SU-DHL-6 (cell line): ENCODE measurements around the gene ATF7.
"Not testable (repeated sequence)": the region's sequence is repeated elsewhere in the genome, so short reads cannot be mapped to it uniquely, and the experiment has no call there.

Source experiments
- H2AFZ ChIP-seq: fragments of 200-600 bp; sonication (generic); 2 replicates; pipeline ENCODE4 v1.6.1; 2014; ENCODE audit warnings: low read depth, mild to moderate bottlenecking, moderate library complexity, mixed read lengths, antibody characterized with exemption, low read length; ENCODE audit not compliant: severe bottlenecking
- H3F3A ChIP-seq: fragments of 200-600 bp; shearing (Covaris generic); 2 replicates; pipeline ENCODE4 v1.6.0; 2016; ENCODE audit warnings: antibody characterized with exemption, mild to moderate bottlenecking; ENCODE audit not compliant: insufficient read depth
- H3K27ac ChIP-seq: fragments of 200-600 bp; sonication (generic); 2 replicates; pipeline ENCODE4 v1.5.1; 2016; ENCODE audit warnings: low read depth, mild to moderate bottlenecking, low read length, moderate library complexity, mixed read lengths
- H3K27me3 ChIP-seq: fragments of 200-600 bp; sonication (generic), shearing (Covaris generic); 2 replicates; pipeline ENCODE4 v1.6.0; 2014; ENCODE audit warnings: mild to moderate bottlenecking, low read length
- H3K36me3 ChIP-seq: fragments of 200-600 bp; sonication (generic); 2 replicates; pipeline ENCODE4 v1.6.1; 2014; ENCODE audit warnings: mild to moderate bottlenecking, low read length, mixed read lengths
- H3K4me2 ChIP-seq: fragments of 300-600, 200-600 bp; shearing (Covaris generic), sonication (generic); 2 replicates; pipeline ENCODE4 v1.6.0; 2014; ENCODE audit warnings: low read length, low read depth, mild to moderate bottlenecking; ENCODE audit not compliant: poor library complexity, severe bottlenecking
- H3K4me3 ChIP-seq: fragments of 200-600 bp; sonication (generic); 2 replicates; pipeline ENCODE4 v1.5.1; 2014; ENCODE audit warnings: antibody characterized with exemption, low read length, mild to moderate bottlenecking, mixed read lengths; ENCODE audit not compliant: insufficient read depth, poor library complexity, severe bottlenecking
- H3K79me2 ChIP-seq: fragments of 200-600 bp; sonication (generic); 2 replicates; pipeline ENCODE4 v1.6.1; 2014; ENCODE audit warnings: mild to moderate bottlenecking, low read length, moderate library complexity; ENCODE audit not compliant: insufficient read depth
- H3K9ac ChIP-seq: fragments of 200-600 bp; sonication (generic); 2 replicates; pipeline ENCODE4 v1.7.0; 2014; ENCODE audit warnings: mild to moderate bottlenecking, low read length
- H3K9me2 ChIP-seq: fragments of 200-600 bp; sonication (generic); replicated peaks from 2 replicates; pipeline ENCODE4 v1.6.1; 2014; ENCODE audit warnings: low read length; ENCODE audit not compliant: insufficient read depth
- H3K9me3 ChIP-seq: fragments of 200-600 bp; sonication (generic); 2 replicates; pipeline ENCODE4 v1.6.1; 2014; ENCODE audit warnings: low read length, mixed read lengths; ENCODE audit not compliant: insufficient read depth
- H4K20me1 ChIP-seq: fragments of 200-600 bp; sonication (generic); 2 replicates; pipeline ENCODE4 v1.6.1; 2014; ENCODE audit warnings: low read depth, mild to moderate bottlenecking, antibody characterized with exemption, low read length, moderate library complexity, mixed read lengths
- CTCF ChIP-seq: fragments of 200-600 bp; sonication (generic); IDR thresholded peaks from one replicate; pipeline ENCODE4 v1.5.1; 2017; ENCODE audit warnings: antibody characterized with exemption, mild to moderate bottlenecking, low read length, moderate library complexity; ENCODE audit not compliant: insufficient read depth, poor library complexity, severe bottlenecking
- EZH2phosphoT487 ChIP-seq: fragments of 200-600 bp; sonication (generic), shearing (Covaris generic); conservative IDR thresholded peaks from 2 replicates; pipeline ENCODE4 v1.6.1; 2018; ENCODE audit warnings: mild to moderate bottlenecking, antibody characterized with exemption, low read length, moderate library complexity, mixed read lengths

ATF7 gene

GRCh38 chr12:53601296-53601847, 24.8 kb downstream of the ATF7 start:
- H3K36me3 ChIP-seq: no peaks in the 10 kb centered on the region; the same call in 1 of the 2 replicates
- H2AFZ ChIP-seq: no peak overlapping the region
- H3K9me3 ChIP-seq: no peaks in the 10 kb centered on the region
- H4K20me1 ChIP-seq: no peaks in the 10 kb centered on the region
- no peak overlapping the region for H3K4me2 ChIP-seq
- no peak overlapping the region for H3K9ac ChIP-seq
- H3K4me3 ChIP-seq: no peak overlapping the region
- H3K27me3 ChIP-seq: no peaks in the 10 kb centered on the region
- peaks cover 26% of the 10 kb centered on the region; the same call in 1 of the 2 replicates for H3F3A ChIP-seq
- H3K79me2 ChIP-seq: peaks cover 15% of the 10 kb centered on the region
- TF ChIP-seq CTCF (no peak), EZH2phosphoT487 (no peak)
- no peaks in the 10 kb centered on the region for H3K9me2 ChIP-seq
- H3K27ac ChIP-seq: no peak overlapping the region

- H3K27me3 ChIP-seq: no peaks in the 10 kb centered on the region
- H3K36me3 ChIP-seq: no peaks in the 10 kb centered on the region; the same call in 1 of the 2 replicates
- H3K4me2 ChIP-seq: no peak overlapping the region
- no peaks in the 10 kb centered on the region for H3K9me3 ChIP-seq
- H4K20me1 ChIP-seq: no peaks in the 10 kb centered on the region
- H3F3A ChIP-seq: peaks cover 22% of the 10 kb centered on the region; the same call in 1 of the 2 replicates
- no peak overlapping the region for H3K9ac ChIP-seq
- H3K4me3 ChIP-seq: no peak overlapping the region
- H3K9me2 ChIP-seq: no peaks in the 10 kb centered on the region
- H3K79me2 ChIP-seq: peaks cover 15% of the 10 kb centered on the region
- TF ChIP-seq EZH2phosphoT487 (no peak), CTCF (no peak)
- H2AFZ ChIP-seq: no peak overlapping the region
- no peak overlapping the region for H3K27ac ChIP-seq
Measured at GRCh38 chr12:53600490-53601295, 25.5 kb downstream of the ATF7 start.

DNA sequence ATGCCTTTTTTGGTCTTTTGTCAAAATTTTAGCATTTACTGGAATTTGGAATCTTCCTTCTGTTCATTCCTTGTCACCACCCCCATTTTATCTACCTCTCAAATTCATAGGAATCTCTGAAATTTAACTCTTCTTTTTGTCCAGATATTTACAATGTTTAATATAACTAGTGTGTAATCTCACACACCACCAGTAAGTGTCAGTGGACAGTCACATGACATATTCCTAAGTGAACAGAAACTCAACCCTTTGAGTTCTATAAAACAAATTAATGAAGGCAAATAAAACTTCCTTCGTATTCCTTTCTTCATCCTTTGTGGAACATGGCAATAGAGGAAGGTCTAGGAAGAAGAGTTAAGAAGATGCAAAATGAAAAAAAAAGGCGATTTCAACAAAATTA, 26.6 kb downstream of the ATF7 start:
- Histone ChIP-seq H3K79me2 (peaks cover 12% of the 10 kb centered on the region), H3K9ac (no peak overlapping the region), H3K4me3 (no peak overlapping the region), H3K27ac (no peak overlapping the region), H3K27me3 (no peaks in the 10 kb centered on the region), H3K9me2 (no peaks in the 10 kb centered on the region), H3K9me3 (no peaks in the 10 kb centered on the region), H4K20me1 (no peaks in the 10 kb centered on the region), H2AFZ (no peak overlapping the region), H3K4me2 (no peak overlapping the region), H3F3A (peaks cover 17% of the 10 kb centered on the region; the same call in 1 of the 2 replicates), H3K36me3 (no peaks in the 10 kb centered on the region; the same call in 1 of the 2 replicates)
- TF ChIP-seq CTCF (peak; percentile 19), EZH2phosphoT487 (no peak)

DNA sequence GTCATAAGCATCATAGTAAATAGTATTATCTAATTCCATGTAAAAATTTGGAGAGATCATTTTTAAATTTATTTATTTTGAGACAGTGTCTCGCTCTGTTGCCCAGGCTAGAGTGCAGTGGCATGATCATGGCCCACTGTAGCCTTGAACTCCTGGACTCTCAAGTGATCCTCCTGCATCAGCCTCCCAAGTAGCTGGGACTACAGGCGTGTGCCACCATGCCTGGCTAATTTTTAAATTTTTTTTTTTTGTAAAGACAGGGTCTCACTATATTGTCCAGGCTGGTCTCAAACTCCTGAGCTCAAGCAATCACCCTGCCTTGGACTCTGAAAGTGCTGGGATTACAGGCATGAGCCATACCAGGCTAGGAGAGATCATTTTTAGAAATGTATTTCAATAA, 27.2 kb downstream of the ATF7 start:
- not testable (repeated sequence) for H3K9ac ChIP-seq, H3K4me2 ChIP-seq, H3K9me2 ChIP-seq, H3K79me2 ChIP-seq, H3K4me3 ChIP-seq, H3K27me3 ChIP-seq, H2AFZ ChIP-seq, H4K20me1 ChIP-seq, H3K9me3 ChIP-seq, H3K36me3 ChIP-seq, H3K27ac ChIP-seq
- peaks cover 12% of the 10 kb centered on the region; the same call in 1 of the 2 replicates for H3F3A ChIP-seq
